Hematopoietic multipotent progenitor cell treated with erythropoietin and hydrocortisone succinate and interleukin-3 and kit ligand, for 4 days (in vitro differentiated cells): ENCODE measurements around the gene LCN1.
"Not testable (repeated sequence)": the region's sequence is repeated elsewhere in the genome, so short reads cannot be mapped to it uniquely, and the experiment has no call there.

Experiments used
- DNase-seq: peaks from one replicate; pipeline ENCODE4 v3.0.0-alpha.2; 2015

Gene LCN1

DNA sequence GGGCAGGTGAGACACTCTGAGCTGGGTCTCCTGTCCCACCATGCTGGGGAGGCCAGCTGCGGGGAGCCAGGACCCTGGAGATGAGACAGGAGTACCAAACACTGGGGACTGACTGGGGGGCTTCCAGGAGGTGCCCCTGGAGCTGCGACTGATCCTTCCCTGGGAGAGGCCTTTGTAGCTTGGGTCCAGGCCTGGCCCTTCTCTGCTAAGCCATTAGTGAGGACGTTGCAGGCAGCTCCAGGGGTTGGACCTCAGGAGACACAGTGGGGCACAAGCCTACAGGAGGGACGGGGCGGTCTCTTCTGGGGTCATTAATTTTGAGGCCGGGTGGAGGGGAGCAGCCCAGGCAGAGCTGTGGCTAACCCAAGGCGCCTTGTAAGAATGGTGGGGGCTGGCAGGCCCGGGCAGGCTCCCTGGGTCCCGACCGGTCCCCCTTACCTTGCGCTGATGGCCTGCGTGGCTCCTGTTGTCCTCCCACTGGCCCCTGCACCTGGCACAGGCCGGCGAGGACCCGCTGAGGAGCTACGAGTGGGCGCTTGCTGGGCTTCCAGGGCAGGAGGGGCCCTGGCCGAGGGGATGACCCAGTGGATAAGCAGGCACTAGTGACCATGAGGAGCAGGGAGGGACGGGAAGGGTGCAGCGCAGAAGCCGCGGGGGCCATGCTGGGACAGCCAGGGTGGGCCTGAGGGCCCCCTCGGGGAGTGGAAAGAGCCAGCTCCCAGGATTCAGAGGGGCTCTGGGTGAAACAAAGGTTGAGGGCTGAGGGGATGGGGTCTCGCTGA, 15.6 kb upstream of the LCN1 start:
- no peak for DNase-seq

DNA sequence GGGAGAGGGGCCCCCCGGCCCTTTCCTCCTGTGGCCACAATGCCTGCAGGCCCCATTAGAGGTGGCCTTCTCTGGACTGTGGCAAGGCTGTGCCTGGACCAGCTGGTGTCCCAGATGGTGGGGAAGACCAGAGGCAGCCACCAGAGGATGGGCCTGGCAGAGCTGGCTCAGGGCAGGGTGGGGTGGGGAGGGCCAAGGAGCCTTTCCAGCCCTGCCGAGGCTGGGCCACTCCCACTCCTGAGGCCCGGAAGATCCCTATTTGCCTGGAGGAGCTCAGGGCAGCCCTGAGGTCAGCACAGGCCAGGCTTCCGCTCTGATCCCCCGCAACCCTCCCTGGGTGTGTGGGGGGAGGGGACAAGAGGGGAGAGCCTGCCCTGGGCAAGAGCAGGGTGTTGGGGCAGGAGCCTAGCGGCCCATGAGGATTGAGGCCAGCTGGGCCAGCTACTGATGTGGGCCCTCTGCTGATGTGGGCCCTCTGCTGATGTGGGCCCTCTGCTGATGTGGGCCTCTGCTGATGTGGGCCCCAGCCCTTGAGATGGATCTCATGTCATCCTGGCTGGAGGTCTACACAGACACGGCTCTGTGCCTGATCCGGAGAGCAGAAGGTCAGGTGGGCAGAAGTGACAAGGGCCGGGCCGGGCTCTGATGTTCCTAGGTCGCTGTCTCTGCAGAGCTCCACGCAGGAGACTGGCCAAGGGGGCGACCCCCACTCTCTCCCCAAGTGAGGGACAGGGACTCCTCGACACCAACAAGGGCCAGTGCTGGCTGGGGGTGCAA, 14.7 kb upstream of the LCN1 start:
- DNase-seq: no peak

DNA sequence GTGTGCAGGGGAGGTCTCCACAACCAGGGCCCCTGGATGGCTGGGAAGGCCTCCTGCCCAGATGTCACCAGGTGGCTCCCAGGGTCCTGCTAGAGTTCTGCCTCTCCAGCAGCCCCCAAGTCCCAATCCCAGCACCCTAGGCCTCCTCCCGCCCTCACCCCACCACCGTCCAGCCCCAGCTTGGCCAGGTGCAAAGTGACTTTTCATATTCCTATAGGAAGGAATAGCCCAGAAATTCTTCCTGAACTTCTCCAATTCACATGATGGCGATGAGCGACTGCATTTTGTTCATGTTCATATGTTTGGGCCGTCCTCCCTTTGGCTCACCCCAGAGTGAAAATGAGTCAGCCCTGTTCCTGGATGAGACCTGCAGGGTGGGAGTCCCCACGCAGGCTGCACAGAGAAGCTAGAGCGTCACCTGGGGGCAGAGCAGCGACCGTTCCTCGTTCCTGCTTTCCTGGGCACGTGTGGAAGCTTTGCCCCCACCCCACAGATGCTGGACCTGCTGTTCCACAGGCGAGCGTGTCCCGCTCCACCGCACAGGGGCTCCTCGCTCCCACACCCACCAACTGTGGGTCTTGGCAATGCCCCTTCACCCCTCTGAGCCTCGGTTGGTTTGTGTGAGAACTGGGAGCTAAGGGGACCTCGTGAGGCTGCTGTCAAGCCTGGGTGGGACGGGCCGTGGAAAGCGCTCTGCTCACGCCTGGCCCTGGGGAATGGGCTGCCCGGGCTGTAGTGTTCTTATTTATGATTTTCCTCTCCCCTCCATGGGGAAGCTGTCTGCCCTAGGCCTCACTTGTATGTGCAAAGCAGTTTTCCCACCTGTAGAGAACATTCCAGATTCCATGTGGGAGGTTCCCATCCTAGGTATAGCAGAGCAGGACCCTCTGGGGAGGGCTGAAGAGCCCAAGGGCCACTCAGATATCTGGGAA, 13.9 kb upstream of the LCN1 start:
- no peak for DNase-seq

DNA sequence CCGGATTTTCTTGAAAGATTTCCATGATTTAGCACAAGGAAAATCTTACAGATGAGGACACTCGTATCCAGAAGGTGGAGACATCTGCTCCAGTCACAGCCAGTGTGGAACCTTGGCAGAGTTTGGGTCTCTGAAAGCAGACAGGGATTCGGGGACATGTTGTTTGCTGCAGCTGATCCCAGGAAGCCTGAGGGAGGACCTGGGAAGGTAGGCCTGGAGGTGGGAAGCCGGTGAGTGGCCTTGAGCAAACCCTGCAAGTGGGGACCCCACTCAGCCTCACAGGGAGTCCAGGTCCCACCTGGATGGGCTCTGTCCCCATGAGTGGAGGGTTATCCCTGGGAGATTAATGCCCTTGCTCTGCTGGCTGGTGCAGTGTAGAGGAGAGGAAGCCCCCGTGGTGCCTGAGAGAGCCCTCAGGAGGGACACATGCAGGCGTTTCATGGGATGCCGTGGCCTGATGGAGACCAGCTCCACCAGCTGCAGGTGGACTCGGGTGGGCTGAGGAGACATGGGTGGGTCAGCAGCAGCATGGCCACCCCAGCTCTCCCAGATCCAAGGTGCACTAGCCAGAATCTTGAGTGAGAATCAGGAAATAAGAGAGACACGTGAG, 12.9 kb upstream of the LCN1 start:
- no peak for DNase-seq

DNA sequence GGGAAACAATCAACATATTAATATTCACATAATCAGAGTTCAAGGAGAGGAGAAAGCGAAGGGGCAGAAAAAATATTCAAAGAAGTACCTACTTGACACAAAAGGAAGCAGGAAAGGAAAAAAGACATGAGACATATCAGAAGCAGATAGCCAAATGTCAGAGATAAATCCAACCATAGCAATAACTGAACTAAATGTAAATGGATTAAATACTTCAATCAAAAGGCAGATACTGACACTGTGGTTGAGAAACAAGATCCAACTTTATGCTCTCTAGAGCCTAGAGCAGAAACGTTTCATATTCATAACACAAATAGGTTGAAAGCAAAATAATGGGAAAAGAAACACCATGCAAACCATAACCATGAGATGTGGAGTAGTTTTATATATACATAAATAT, 11.8 kb upstream of the LCN1 start:
- DNase-seq: no peak

DNA sequence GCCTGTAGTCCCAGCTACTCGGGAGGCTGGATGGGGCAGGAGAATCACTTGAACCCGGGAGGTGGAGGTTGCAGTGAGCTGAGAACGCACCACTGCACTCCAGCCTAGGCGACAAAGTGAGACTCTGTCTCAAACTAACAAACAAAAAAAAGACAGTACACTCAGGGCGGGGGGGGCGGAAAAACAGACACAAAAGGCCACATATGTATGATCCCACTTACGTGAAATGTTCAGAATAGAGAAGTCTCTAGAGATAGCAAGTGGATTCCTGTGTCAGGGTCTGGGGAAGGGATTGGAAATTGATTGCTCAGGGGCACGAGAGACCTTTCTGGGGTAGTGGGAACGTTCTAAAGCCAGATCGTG, 9.0 kb upstream of the LCN1 start:
- DNase-seq: no peak

DNA sequence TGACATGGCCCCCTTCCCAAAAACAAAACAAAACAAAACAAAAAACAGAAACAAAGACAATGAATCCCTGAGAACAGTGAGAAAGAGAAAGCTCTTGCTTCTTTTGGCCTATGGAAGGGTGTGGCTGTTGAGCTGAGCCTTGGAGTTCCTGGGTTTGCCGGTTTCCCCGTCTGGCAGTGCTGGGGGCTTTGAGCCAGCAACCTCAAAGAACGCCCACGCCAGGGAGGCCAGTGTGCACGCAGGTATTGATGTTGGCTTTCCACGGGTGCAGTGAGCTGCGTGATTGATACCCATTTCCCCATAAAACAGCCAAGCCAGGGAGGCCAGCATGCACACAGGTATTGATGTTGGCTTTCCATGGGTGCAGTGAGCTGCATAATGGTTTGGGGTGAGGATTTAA, 8.3 kb upstream of the LCN1 start:
- no peak for DNase-seq

DNA sequence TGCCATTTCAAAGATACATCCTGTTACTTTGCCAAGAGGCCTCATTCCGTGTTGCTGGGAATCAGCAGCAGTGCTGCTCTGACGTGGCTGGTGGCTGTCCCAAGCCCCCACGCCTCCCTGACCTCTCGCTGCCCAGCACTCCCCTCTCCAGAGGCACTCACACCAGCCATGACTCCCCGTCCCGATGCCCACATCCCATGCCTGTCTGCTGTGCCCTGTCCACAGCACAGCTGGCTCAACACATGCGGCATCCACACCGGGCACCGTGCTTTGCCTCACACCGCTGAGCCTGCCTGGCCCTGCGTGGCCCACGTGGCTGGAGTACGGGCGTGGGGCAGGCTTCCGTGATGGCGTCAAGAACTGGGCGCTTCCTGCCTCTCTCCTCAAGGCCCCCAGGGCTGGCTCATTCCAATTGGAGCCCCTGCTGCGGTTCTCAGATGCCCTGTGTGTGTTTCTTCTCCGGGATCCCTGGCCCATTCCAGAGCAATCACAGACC, 7.8 kb upstream of the LCN1 start:
- DNase-seq: no peak

DNA sequence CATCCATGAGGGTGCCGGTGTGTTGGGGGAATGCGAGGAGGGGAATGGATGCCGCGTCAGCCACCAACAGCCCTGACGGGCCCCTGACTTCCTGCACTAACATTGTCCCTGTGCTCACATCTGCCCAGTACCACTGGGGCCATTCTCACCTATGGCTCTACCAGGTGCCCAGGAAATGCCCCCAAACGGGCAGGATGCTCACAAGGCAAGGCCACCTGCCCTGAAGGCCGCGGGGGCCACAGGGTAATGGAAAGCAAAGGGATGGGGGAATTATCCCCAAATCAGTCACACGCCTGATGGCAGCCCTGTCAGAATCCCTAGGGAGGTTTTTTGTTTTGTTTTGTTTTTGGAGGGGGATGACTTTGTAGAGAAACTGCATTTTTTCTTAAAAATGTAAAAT, 7.3 kb upstream of the LCN1 start:
- DNase-seq: not testable (repeated sequence)

DNA sequence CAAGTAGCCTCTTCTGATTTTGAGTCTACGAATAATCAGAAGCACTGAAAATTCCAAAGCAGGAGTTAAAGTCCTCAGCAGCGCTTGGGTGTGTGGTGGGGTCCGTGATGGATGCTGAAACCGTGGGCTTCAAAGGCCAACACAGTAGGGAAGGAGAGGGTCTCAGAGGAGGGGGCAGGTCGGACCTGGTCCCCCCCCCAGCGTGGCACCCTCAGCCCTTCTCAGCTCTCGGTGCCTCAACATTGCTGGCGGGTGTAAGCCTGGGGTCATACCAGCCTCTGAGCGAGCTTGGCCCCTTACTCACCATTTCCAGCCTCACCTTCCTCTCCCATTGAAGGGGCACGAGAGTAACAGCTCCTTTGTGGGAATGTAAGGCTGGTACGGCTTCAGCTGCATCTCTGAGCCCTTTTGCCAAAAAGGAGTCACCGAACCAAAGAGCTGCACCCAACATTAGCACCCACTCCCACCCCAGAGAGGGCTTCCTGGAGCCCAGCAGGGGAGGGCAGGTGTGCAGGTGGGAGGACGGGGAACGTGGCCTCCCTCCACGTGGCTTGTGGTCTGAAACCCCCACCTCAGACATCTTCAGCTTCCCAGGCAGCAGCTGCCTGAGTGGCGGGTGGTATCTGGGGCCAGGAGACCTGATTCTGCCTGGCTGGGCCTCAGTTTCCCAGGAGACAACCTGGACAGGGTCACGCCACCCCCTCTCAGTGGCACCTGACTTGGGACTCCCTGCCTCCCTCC, 6.7 kb upstream of the LCN1 start:
- DNase-seq: no peak

DNA sequence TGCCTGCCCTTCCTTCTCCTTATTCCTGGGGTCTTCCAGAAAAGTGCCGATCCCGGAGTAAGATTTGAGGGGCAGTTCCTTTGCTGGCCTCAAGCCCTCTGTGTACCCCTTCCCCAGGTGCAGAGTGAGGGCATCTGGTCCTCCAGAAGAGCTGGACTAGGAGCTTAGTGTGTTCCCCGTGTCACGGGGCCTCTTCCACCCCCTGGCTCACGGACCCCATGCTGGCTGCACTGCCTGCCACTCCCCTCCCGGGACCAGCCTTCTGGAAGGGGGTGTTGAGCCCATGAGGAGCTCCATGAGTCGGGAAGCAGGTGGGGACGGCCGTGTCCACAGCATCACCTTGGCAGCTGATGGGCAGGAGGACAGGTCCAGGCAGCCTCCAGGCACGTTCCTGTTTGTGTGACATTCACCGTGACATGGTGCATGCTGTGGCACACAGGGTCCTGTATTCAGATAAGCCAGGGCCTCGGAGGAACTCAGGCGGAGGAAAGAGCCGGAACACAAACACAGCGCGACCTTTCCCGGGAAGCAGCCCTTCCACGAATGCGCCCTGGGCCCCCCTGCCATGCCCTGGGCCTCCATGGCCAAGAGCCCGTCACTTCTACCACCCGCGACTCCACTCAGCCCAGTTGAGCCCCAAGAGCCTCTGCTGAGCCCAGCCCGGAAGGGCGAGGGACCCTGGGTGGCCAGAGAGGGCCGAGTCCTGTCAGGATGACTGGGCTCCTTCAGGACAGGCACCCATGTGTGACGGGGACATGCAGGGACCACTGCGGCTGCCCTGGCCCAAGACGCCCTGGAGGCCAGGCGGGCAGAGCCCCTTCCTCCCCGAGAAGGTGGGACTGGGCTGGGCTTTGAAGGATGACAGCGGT, 5.9 kb upstream of the LCN1 start:
- no peak for DNase-seq

DNA sequence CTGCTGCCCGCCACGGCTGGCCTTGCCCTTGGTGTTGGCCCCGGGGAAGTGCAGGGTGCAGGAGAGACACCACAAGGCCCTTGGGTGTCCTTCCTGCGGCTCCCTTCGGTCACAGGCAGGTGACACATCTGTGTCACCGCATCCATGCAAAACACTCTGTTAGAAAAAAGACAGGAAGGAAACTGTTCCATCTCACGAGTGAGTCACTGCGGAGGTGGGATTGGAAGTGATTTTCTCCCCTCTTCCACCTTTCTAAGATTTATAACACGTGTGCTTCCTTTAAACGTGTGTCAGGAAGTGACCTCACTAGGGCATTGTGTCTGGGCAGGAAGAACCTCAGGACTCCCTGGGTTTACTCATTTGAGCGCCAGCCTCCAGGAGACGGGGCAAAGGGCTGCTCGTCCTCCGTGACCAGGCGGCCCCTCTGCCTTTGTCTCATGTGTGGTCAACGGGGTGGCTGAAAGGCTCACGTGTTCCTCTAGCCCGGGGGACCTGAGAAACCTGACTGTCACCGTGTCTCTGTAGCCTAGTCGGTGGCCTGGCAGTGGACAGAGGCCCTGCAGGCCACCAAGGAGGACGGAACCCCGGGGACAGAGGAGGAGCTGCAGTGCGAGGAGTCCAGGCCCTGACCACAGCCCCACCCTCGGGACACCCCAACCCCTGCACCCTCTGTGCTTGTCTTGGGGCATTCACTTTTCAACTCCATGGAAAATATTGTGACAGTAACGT, 4.9 kb upstream of the LCN1 start:
- no peak for DNase-seq

DNA sequence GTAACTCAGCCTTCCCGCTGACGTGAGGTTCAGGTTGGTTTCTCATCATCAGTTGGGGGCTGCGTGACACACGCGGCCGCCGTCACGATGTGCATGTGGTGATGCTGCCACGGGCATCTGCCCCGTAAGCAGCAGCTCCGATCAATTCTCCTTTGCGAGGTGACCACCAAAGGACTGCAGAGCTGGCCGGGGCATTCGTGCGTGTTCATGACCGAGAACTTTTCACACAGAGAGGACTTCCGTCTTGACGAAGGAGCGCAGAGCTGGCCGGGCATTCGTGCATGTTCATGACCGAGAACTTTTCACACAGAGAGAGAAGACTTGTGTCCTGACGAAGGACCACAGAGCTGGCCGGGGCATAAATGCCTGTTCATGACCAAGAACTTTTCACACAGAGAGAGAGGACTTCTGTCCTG, 3.8 kb upstream of the LCN1 start:
- no peak for DNase-seq

DNA sequence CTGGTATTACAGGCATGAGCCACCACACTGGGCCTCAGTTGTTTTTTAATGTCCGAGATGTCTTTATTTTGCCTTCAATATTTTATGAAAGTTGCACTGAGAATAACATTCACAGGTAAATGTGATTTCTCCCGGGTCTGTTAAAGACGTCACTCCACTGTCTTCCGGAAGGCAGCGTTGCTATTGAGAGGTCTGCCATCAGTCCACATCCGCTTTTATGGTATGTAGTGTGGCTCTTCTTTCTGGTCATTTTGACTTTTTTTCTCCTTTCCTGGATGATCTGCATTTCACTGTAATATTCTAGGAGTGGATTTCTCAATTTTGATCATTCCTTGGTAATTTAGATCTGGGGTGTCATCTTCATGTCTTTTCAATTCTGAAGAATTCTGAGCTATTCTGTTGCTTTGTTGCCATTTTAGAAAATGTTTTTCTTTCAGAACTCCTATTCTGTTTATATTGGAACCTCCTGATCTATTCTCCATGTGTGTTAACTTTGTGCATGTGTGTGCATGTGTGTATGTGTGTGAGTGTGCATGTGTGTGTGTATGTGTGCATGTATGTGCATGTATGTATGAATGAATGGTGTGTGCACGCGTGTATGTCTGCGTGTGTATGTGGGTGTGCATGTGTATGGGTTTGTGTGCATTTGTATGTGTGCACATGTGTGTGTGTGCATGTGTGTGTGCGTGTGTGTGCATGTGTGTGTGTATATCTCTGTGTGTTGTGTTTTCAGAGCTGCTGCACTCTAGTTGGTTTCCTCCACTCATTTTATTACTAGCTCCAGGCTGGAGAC, 1.9 kb upstream of the LCN1 start:
- no peak for DNase-seq

DNA sequence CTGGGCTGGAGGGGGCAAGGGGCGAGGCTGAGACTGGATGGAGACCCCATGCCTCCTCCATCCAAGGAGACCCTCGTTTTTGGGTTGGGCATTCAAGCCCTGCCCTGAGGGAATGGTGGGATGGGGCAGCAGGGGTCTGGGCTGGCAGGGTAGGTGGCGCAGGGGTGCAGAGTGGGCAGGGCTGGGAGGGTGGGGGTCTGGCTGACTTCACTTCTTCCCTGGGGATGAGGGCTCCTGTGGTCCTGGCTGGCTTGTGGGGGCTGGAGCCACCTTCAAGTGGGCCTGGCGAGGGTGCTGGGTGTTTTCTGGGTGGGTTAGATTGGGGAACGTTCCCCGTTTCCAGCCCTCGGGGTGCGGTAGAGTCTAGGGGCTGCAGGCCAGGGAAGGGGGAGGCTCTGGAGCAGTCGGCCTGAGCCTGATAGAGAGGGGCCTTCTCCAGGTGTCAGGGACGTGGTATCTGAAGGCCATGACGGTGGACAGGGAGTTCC, 412 bp downstream of the LCN1 start:
- DNase-seq: no peak

DNA sequence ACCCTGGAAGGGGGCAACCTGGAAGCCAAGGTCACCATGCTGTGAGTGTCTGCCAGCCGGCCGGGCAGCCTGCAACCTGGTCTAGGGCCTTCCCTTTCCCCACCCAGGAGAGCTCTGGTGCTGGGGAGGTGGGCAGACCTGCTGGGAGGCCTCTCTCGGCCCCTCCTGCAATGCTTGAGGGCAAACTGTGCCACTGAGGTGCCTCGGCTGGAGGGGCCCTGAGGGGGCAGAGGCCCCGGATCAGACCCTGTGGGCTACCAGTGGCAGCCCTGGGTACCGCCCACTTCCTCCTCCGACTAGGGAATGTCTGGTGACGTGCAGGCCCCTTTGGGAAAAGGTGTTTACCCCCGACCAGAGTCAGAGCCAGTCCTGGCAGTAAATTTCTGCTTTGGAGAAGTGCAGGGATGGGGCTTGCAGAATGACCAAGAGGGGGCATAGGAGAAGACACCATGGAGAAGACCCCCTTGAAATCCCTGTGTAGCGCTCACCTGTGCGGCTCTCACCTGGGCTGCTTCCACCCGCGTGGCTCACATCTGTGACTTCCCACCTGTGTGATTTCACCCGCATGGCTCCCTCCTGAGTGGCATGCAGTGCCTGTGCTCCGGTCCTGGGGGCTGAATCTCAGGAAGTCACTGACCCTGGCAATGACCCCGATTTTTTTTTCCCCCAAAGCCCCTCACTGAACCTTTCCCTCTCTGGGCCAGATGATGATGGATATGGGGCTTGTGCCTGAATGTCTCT, 1.1 kb downstream of the LCN1 start:
- DNase-seq: no peak

DNA sequence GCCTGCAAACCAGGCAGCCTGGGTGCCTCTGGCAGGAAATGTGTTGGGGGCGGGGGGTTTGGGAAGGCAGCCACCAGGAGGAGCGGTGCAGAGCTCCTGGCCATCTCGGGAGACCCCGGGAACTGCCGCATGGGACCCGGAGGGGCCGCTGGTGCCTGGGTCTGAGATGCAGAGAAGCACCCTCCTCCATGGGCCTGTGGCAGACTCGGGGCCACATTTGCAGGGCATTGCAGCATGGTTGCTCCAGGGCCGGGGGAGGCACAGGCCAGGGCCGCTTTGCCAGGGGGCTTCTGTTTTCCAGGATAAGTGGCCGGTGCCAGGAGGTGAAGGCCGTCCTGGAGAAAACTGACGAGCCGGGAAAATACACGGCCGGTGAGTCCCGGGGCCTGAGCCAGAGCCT, 1.7 kb downstream of the LCN1 start:
- no peak for DNase-seq

DNA sequence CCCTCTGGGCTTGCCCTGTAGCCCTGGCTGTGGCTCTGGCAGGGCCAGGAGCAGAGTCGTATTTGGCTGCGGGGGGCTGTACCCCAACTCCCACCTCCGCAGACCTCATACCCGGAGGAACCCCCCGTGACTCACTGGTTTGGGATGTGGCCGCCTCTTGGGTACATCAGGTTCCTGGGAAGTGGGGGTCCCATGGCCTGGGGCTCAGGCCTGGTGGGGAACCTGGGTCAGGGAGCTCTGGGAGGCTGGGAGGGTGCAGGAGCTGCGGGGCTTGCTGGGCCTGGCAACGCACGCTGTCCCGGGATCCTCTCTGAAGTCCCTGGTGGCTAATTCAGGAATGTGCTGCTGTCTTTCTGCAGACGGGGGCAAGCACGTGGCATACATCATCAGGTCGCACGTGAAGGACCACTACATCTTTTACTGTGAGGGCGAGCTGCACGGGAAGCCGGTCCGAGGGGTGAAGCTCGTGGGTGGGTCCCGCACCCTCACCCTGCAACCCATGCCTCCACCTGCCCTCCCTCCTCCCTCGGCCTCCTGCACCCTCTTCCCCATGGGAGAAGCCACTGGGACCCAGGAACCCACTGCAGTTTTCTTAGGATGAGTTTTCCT, 2.4 kb downstream of the LCN1 start:
- no peak for DNase-seq
